Body of pancreas (tissue), 4 donors: ENCODE data around the gene GRK4. TPM values are rescaled to one million over a fixed set of nuclear protein-coding genes. Genes with fewer than 3 reads are reported as not detected.
A peak's percentile ranks its signal among the peaks of the same experiment; 100 is the strongest.

Experiments
- ATAC-seq: fragments of 150-250 bp; one replicate; pipeline ENCODE4 v1.9.1; 2016
- DNase-seq, 4 donors: peaks; one replicate each; pipeline ENCODE4 v3.0.0-alpha.2; 2019
- H3K27ac ChIP-seq, 4 donors: fragments of 200-600 bp; sonication (generic); 1 replicate in 3 of 4; 2 replicates in 1 of 4; pipeline versions ENCODE4 v1.5.1 to v1.6.1; 2016 to 2019; ENCODE audit warnings: mild to moderate bottlenecking in 1 of 4, mixed read lengths in 1 of 4, moderate library complexity in 1 of 4
- H3K27me3 ChIP-seq, 2 donors: fragments of 200-600 bp; sonication (generic); one replicate each; pipeline ENCODE4 v1.6.0; 2016; ENCODE audit warnings: mild to moderate bottlenecking in 1 of 2
- H3K36me3 ChIP-seq, 2 donors: fragments of 200-600 bp; sonication (generic); replicated peaks in 1 of 2; 2 replicates each; pipeline ENCODE4 v1.5.1; 2016; ENCODE audit warnings: low read depth in 2 of 2; ENCODE audit not compliant: insufficient read depth in 1 of 2
- H3K4me1 ChIP-seq: fragments of 200-600 bp; sonication (generic); one replicate; pipeline ENCODE4 v1.6.0; 2016
- H3K4me3 ChIP-seq, 2 donors: fragments of 200-600 bp; sonication (generic); 1 replicate in 1 of 2; 2 replicates in 1 of 2; pipeline ENCODE4 v1.5.1; 2016 to 2019
- H3K9me3 ChIP-seq, 3 donors: fragments of 200-600 bp; sonication (generic); 1 replicate in 2 of 3; 2 replicates in 1 of 3; pipeline ENCODE4 v1.5.1; 2016
- POLR2A ChIP-seq, 3 donors: fragments of 450-650 bp; IDR thresholded peaks; one replicate each; pipeline ENCODE4 v1.6.1; 2016; ENCODE audit warnings: antibody characterized with exemption in 3 of 3, mild to moderate bottlenecking in 2 of 3
- WGBS, 2 donors: methylation state at CpG; one replicate each; pipeline ENCODE4 v1.1.5; 2017; 5-methylcytosine and 5-hydroxymethylcytosine counted together
- intact Hi-C: fragments of 100-400 bp; cut with DNase I; formaldehyde crosslinking; loops from one replicate; pipeline ENCODE4 v1.15.1; 2023
- total RNA-seq, 2 donors: library from RNA; depleted of rRNA; stranded (reverse); fragments of >200 nt; gene quantifications; one replicate each; pipeline ENCODE4 v1.1.0, GENCODE V29; 2016
- TF ChIP-seq, protein P1 (sequence below), 7 experiments: fragments of 450-650 bp in 4 of 7; fragments of 200-600 bp in 3 of 7; sonication (generic) in 3 of 7; IDR thresholded peaks; one replicate each; pipeline ENCODE4 v1.5.1; 2016 to 2019; ENCODE audit warnings: antibody characterized with exemption in 7 of 7

GRK4 gene
- total RNA-seq, 2 donors from 2014 or later = 6.5 to 14.5 TPM

DNA sequence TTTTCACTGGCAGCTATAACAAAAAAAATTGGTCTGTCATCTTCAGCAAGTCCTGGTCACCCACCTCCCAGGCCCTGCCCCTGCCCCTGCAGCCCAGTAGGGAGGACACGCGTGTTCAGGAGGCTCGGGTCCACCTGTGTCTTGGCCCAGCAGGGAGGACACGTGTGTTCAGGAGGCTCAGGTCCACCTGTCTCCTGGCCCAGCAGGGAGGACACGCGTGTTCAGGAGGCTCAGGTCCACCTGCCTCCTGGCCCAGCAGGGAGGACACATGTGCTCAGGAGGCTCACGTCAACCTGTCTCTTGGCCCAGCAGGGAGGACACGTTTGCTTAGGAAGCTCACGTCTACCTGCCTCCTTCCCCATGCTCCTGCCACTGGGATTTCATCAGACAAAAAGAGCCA is 66.1 kb downstream of the GRK4 start:
- intact Hi-C loops = no loop called here
- DNase-seq (no peak), ATAC-seq (no peak)
- H3K27me3 ChIP-seq = no peaks in the 10 kb centered on the region
- WGBS, 2 donors = 86 to 96% methylated on average over 6 to 9 of the region's 9 CpGs
- H3K4me1 ChIP-seq = no peaks in the 10 kb centered on the region
- no peaks in the 10 kb centered on the region for H3K9me3 ChIP-seq
- TF ChIP-seq POLR2A (IDR thresholded peaks at IDR 0.05) = no peak
- TF ChIP-seq, protein P1, sequence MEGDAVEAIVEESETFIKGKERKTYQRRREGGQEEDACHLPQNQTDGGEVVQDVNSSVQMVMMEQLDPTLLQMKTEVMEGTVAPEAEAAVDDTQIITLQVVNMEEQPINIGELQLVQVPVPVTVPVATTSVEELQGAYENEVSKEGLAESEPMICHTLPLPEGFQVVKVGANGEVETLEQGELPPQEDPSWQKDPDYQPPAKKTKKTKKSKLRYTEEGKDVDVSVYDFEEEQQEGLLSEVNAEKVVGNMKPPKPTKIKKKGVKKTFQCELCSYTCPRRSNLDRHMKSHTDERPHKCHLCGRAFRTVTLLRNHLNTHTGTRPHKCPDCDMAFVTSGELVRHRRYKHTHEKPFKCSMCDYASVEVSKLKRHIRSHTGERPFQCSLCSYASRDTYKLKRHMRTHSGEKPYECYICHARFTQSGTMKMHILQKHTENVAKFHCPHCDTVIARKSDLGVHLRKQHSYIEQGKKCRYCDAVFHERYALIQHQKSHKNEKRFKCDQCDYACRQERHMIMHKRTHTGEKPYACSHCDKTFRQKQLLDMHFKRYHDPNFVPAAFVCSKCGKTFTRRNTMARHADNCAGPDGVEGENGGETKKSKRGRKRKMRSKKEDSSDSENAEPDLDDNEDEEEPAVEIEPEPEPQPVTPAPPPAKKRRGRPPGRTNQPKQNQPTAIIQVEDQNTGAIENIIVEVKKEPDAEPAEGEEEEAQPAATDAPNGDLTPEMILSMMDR (IDR thresholded peaks at IDR 0.05) = no peak
- H3K4me3 ChIP-seq = no peak overlapping the region
- no peaks in the 10 kb centered on the region for H3K36me3 ChIP-seq
- H3K27ac ChIP-seq = no peak overlapping the region

DNA sequence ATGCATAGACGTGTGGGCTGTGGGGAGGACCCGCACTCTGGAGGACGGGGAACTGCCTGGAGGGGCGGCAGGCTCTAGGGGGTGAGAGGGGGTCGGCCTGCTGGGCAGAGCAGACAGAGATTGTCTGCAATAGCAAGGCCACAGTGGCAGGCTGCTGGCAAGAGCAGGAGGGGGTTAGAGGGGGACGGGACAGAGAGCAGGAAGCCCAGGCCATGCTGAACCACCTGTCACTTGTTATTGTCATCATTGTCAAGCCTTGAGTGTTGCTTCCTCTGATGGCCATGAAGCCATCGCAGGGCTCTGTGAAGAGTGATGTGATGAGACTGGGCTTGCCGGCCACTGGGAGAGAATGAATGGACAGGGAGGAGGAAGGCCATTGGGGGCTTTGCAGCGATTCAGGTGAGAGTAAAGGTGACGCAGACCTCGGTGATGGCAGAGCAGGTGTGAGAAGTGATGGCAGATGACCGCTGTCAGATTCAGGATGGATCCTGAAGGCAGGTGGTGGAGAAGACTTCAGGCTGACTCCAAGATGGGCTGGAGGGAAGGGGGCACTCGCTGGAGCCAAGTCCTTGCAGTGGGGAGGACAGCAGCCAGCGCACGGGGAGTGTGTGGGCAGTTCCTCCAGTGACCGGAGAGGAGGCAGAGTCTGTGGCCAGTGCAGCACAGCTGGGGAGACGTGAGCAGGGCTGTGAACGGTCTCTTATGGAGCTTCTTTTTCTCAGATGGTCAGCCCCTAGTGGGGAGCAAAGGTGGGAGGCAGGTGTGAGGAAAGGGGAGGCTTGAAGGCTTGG is 67.4 kb downstream of the GRK4 start:
- no peaks in the 10 kb centered on the region for H3K4me1 ChIP-seq
- no peak overlapping the region for H3K4me3 ChIP-seq
- ATAC-seq = peak; percentile 12
- no peaks in the 10 kb centered on the region for H3K27me3 ChIP-seq
- H3K36me3 ChIP-seq = no peaks in the 10 kb centered on the region
- intact Hi-C loops = loop anchor here (10.0 kb wide), 2 partner anchors 46 to 266 kb away; no protein-coding TSS in a partner anchor
- no peaks in the 10 kb centered on the region for H3K9me3 ChIP-seq
- no peak overlapping the region for H3K27ac ChIP-seq
- WGBS, 2 donors = 76 to 88% methylated on average over 18 of the region's 18 CpGs
- DNase-seq = no peak
- TF ChIP-seq, protein P1 (IDR thresholded peaks at IDR 0.05) = no peak
- TF ChIP-seq POLR2A (IDR thresholded peaks at IDR 0.05) = no peak

DNA sequence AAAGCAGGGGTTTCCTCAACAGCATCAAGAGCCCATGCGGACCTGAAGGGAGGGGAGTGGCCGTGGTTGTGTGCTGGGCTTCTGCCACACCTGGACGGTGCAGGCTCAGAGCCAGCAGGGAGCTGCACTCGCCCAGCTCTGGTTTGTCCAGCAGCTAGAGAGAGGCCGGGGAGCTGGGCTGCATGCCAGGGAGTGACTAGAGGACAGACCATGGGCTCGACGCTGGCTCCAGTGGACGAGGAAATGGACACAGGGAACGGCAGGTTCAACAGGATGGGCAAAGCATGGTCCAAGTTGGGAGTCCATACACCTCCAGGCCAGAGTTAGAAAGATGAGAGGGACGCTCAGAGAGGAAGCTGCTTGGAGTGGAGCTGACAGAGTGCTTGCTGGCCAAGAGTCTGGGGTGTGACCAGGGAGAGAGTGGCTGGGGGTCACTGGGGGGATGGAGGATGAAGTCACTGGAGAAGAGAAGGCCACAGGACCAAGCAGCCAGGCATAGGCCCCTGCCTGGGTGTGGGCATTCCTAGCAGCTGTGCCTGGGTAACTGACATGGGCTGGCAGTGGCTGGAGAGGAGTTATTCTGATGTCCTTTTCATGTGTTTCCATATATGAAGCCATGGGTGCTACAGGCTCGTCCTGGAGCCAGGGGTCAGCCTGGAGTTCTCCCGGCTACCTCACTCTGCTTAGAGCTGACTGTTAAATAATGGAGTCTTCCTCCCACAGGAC is 68.1 kb downstream of the GRK4 start:
- H3K36me3 ChIP-seq = no peaks in the 10 kb centered on the region
- TF ChIP-seq POLR2A (IDR thresholded peaks at IDR 0.05) = no peak
- TF ChIP-seq, protein P1 (IDR thresholded peaks at IDR 0.05) = no peak
- no peaks in the 10 kb centered on the region for H3K4me1 ChIP-seq
- ATAC-seq = peak; percentile 80
- DNase-seq = peak; percentile 62 to 95 (median 88)
- H3K4me3 ChIP-seq = no peak overlapping the region
- WGBS, 2 donors = 38 to 63% methylated on average over 11 to 12 of the region's 12 CpGs
- H3K27me3 ChIP-seq = no peaks in the 10 kb centered on the region
- no peak overlapping the region for H3K27ac ChIP-seq
- no peaks in the 10 kb centered on the region for H3K9me3 ChIP-seq
- intact Hi-C loops = loop anchor here (10.0 kb wide), 2 partner anchors 47 to 267 kb away; no protein-coding TSS in a partner anchor

DNA sequence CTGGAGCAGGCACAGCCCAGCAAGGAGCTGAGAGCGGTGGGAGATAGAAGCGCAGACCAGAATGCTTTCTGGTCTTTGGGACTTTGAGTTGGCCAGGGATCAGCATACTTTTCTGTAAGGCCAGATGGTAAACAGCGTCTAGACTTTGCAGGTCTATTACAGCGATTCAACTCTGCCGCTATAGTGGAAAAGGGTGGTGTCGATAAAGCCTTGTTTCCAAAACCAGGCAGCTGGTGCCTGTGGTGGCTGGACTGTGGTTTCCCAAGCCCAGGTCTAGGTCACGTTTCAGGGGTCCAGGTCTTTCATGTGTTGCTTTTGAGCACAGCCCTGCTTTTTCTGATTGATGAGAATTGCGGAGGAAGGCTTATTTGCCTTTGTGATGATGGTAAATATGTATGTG is 70.9 kb downstream of the GRK4 start:
- TF ChIP-seq, protein P1 (IDR thresholded peaks at IDR 0.05) = no peak
- TF ChIP-seq POLR2A (IDR thresholded peaks at IDR 0.05) = no peak
- H3K36me3 ChIP-seq = no peaks in the 10 kb centered on the region
- no peaks in the 10 kb centered on the region for H3K9me3 ChIP-seq
- no peak overlapping the region for H3K4me3 ChIP-seq
- peaks cover 7% of the 10 kb centered on the region for H3K4me1 ChIP-seq
- no peak for ATAC-seq
- no peak overlapping the region for H3K27ac ChIP-seq
- DNase-seq = no peak
- intact Hi-C loops = loop anchor here (10.0 kb wide), 2 partner anchors 49 to 269 kb away; no protein-coding TSS in a partner anchor
- WGBS, 2 donors = 89 to 91% methylated on average over 8 of the region's 8 CpGs
- no peaks in the 10 kb centered on the region for H3K27me3 ChIP-seq
